Prostate gland (tissue), 2 donors: ENCODE data around the gene TFEB. TPM values are rescaled to one million over a fixed set of nuclear protein-coding genes. Genes with fewer than 3 reads are reported as not detected.

Experiments used
- DNase-seq: peaks from one replicate; pipeline ENCODE4 v3.0.0-alpha.2; 2019; ENCODE audit warnings: low spot score
- H3K27ac ChIP-seq, 2 donors: fragments of 200-600 bp; sonication (generic); 2 replicates each; pipeline ENCODE4 v1.5.1; 2017 to 2019
- H3K27me3 ChIP-seq: fragments of 200-600 bp; sonication (generic); replicated peaks from 2 replicates; pipeline ENCODE4 v1.5.1; 2019; ENCODE audit not compliant: insufficient read depth
- H3K36me3 ChIP-seq, 2 donors: fragments of 200-600 bp; sonication (generic); 1 replicate in 1 of 2; 2 replicates in 1 of 2; pipeline versions ENCODE4 v1.5.1 to v1.8.1; 2017 to 2019
- H3K4me1 ChIP-seq: fragments of 200-600 bp; sonication (generic); replicated peaks from 2 replicates; pipeline ENCODE4 v1.5.1; 2019
- H3K4me3 ChIP-seq, 2 donors: fragments of 200-600 bp; sonication (generic); 2 replicates each; pipeline ENCODE4 v1.5.1; 2017 to 2019
- H3K9me3 ChIP-seq: fragments of 200-600 bp; sonication (generic); 2 replicates; pipeline ENCODE4 v1.5.1; 2017
- POLR2A ChIP-seq: fragments of 450-650 bp; IDR thresholded peaks from one replicate; pipeline ENCODE4 v1.6.1; 2016; ENCODE audit warnings: antibody characterized with exemption, mild to moderate bottlenecking
- POLR2AphosphoS5 ChIP-seq: sonication (generic); formaldehyde crosslinking; IDR thresholded peaks from one replicate; pipeline ENCODE4 v1.6.1; 2017; ENCODE audit warnings: antibody characterized with exemption
- WGBS: methylation state at CpG from one replicate; pipeline ENCODE4 v1.1.5; 2018; 5-methylcytosine and 5-hydroxymethylcytosine counted together
- intact Hi-C: fragments of 100-400 bp; cut with DNase I; formaldehyde crosslinking; loops from one replicate; pipeline ENCODE4 v1.14.2; 2022
- total RNA-seq, 2 donors: library from RNA; depleted of rRNA; stranded (reverse); fragments of >200 nt; gene quantifications; one replicate each; pipeline ENCODE4 v1.1.0, GENCODE V29; 2016
- TF ChIP-seq, protein P1 (sequence below), 4 experiments: fragments of 200-600 bp in 2 of 4; fragments of 450-650 bp in 2 of 4; sonication (generic) in 2 of 4; IDR thresholded peaks; 1 replicate in 3 of 4; 2 replicates in 1 of 4; pipeline ENCODE4 v1.5.1; 2016 to 2019; ENCODE audit warnings: antibody characterized with exemption in 4 of 4, mild to moderate bottlenecking in 2 of 4, moderate library complexity in 2 of 4

TFEB gene
- total RNA-seq, 2 donors from 2014 or later = 28.4 to 31.2 TPM

DNA sequence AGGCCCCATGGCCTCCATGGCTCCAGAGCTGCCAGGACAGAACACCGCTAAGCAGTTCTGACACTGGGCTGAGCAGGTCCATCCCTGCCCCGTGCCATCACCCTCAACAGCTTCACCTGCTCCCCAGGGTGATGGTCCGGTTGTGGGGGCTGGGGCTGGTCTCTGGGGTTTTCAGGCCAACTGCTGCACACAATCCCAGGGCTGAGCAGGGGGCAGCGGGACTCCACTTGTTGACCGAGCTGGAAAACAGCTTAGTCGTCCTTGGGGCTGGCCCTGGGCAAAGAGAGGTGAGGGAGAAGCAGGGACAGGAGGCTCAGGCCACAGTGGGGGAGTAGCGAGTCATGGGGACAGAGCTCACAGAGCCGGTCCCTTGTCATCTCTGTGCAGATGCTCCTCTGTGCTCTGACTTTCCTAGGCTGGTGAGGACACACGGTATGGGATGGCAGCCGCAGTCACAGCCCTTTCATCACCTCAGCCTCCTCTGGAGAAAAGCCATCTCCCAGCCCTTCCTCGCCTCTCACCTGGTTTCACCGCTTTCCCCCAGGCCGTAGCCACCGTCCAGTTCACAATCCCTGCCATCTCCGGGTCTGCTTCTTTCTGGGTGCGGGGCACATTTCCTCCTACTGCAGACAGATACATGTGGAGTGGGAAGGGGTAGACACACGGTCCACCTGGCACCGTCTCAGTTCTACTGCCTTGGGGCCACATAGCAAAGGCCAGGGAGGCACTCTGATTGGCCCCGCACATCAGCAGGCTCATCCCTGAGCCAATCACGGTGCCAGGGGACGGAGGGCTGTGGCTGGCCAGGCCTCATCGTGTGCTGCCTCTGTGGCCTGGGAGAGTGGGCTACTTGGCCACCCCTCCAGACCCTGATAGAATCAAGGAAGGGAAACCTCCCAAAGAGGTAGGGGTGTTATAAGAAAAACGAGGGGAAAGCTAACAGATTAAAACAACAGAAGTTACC, 78.0 kb downstream of the TFEB start:
- H3K27me3 ChIP-seq = no peaks in the 10 kb centered on the region
- H3K9me3 ChIP-seq = no peaks in the 10 kb centered on the region
- no peak overlapping the region for H3K4me3 ChIP-seq
- 92% methylated on average over 23 of the region's 23 CpGs for WGBS
- TF ChIP-seq, protein P1, sequence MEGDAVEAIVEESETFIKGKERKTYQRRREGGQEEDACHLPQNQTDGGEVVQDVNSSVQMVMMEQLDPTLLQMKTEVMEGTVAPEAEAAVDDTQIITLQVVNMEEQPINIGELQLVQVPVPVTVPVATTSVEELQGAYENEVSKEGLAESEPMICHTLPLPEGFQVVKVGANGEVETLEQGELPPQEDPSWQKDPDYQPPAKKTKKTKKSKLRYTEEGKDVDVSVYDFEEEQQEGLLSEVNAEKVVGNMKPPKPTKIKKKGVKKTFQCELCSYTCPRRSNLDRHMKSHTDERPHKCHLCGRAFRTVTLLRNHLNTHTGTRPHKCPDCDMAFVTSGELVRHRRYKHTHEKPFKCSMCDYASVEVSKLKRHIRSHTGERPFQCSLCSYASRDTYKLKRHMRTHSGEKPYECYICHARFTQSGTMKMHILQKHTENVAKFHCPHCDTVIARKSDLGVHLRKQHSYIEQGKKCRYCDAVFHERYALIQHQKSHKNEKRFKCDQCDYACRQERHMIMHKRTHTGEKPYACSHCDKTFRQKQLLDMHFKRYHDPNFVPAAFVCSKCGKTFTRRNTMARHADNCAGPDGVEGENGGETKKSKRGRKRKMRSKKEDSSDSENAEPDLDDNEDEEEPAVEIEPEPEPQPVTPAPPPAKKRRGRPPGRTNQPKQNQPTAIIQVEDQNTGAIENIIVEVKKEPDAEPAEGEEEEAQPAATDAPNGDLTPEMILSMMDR (IDR thresholded peaks at IDR 0.05) = no peak
- TF ChIP-seq POLR2AphosphoS5 (no peak), POLR2A (no peak)
- no peak overlapping the region for H3K27ac ChIP-seq
- H3K36me3 ChIP-seq = no peaks in the 10 kb centered on the region
- intact Hi-C loops = no loop called here
- H3K4me1 ChIP-seq = no peaks in the 10 kb centered on the region
- no peak for DNase-seq

- 59% methylated on average over 14 of the region's 14 CpGs for WGBS
- Histone ChIP-seq H3K4me3 (no peak overlapping the region), H3K27me3 (no peaks in the 10 kb centered on the region), H3K36me3 (no peaks in the 10 kb centered on the region), H3K27ac (no peak overlapping the region), H3K9me3 (no peaks in the 10 kb centered on the region), H3K4me1 (no peaks in the 10 kb centered on the region)
- no peak for DNase-seq
- TF ChIP-seq POLR2AphosphoS5 (no peak), POLR2A (no peak)
- TF ChIP-seq, protein P1 (IDR thresholded peaks at IDR 0.05) = no peak
- intact Hi-C loops = no loop called here
Measured at GRCh38 chr6:41656002-41656691, 79.3 kb downstream of the TFEB start.

DNA sequence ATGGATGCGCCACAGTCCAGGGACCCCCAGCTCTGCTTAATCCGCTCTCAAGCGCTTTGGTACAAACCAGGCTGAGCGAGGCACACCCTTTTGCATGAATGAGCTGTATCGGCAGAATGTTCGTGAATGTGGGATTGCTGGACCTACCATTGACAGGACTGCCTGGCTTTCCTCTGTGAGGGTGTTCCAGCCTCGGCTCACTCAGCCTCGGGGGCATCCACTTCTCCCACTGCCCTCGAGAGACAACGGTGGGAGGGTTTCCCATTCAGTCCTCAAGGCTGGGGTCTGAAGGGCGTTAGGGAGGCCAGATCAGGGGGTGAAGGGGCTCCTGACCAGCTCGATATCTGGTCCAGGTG, 79.8 kb downstream of the TFEB start:
- TF ChIP-seq, protein P1 (IDR thresholded peaks at IDR 0.05) = no peak
- TF ChIP-seq POLR2A (no peak), POLR2AphosphoS5 (no peak)
- Histone ChIP-seq H3K4me1 (no peaks in the 10 kb centered on the region), H3K4me3 (no peak overlapping the region), H3K27me3 (no peaks in the 10 kb centered on the region), H3K27ac (no peak overlapping the region), H3K9me3 (no peaks in the 10 kb centered on the region), H3K36me3 (no peaks in the 10 kb centered on the region)
- DNase-seq = no peak
- WGBS = 68% methylated on average over 12 of the region's 12 CpGs
- intact Hi-C loops = no loop called here

DNA sequence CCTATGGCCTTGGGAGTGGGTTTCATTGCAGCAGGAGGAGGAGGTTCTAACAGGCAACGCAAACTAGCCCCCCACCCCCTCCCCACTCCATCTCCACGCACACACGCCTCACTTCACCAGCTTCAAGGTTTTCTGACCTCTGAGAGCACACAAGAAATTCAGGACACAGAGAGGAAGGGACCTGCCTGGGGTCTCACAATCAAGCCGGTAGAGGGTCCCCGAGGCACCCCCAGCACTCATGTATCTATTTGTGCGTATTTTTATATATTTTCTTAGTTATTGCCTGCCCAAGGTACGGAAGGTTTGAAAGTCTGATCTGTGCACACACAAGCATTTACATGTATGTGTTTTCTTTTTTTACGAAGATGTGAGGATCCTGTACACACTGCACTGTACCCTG, 80.2 kb downstream of the TFEB start:
- WGBS = 90% methylated on average over 8 of the region's 8 CpGs
- no peak overlapping the region for H3K4me3 ChIP-seq
- intact Hi-C loops = no loop called here
- no peak for DNase-seq
- H3K36me3 ChIP-seq = no peaks in the 10 kb centered on the region
- H3K27ac ChIP-seq = no peak overlapping the region
- no peaks in the 10 kb centered on the region for H3K4me1 ChIP-seq
- H3K9me3 ChIP-seq = no peaks in the 10 kb centered on the region
- TF ChIP-seq, protein P1 (IDR thresholded peaks at IDR 0.05) = no peak
- TF ChIP-seq POLR2A = no peak
- no peak for TF ChIP-seq POLR2AphosphoS5
- no peaks in the 10 kb centered on the region for H3K27me3 ChIP-seq
